SKM-1 treated with dmso at 0.1 percent for 144 hours (cell line): ENCODE results near the gene DACH2.

Experiments
- DNase-seq: peaks from one replicate; lab custom pipeline; 2025; ENCODE audit not compliant: unreplicated experiment; lab: John Stamatoyannopoulos, UW

The DACH2 gene

GRCh38 chrX:86747091-86747490, 598.8 kb downstream of the DACH2 start:
- no peak for DNase-seq

- DNase-seq, result no peak
Measured at GRCh38 chrX:86805241-86805640, 657.0 kb downstream of the DACH2 start.

GRCh38 chrX:86806786-86807185, 658.5 kb downstream of the DACH2 start:
- DNase-seq, result no peak

- DNase-seq, result no peak
Measured at GRCh38 chrX:86809651-86810050, 661.4 kb downstream of the DACH2 start.

GRCh38 chrX:86829786-86830185, 681.5 kb downstream of the DACH2 start:
- DNase-seq, result no peak

GRCh38 chrX:86830685-86831084, 682.4 kb downstream of the DACH2 start:
- DNase-seq, result no peak

- no peak for DNase-seq
Measured at GRCh38 chrX:86845101-86845500, 696.9 kb downstream of the DACH2 start.
